Hippocampal formation (tissue), 2 donors: ENCODE data around the gene ZFHX3.

Experiments used
- DNase-seq, 2 donors: peaks; one replicate each; lab custom pipeline; 2025; lab: John Stamatoyannopoulos, UW

The ZFHX3 gene

GRCh38 chr16:73037845-73038570 is 9.9 kb downstream of the ZFHX3 start:
- no peak for DNase-seq

- DNase-seq = no peak
Observed at GRCh38 chr16:73037331-73037745, 10.6 kb downstream of the ZFHX3 start.

- no peak for DNase-seq
Observed at GRCh38 chr16:73036074-73036826, 11.7 kb downstream of the ZFHX3 start.

- DNase-seq = no peak
Observed at GRCh38 chr16:73034374-73034773, 13.6 kb downstream of the ZFHX3 start.

GRCh38 chr16:73033271-73033998 is 14.5 kb downstream of the ZFHX3 start:
- no peak for DNase-seq

DNA sequence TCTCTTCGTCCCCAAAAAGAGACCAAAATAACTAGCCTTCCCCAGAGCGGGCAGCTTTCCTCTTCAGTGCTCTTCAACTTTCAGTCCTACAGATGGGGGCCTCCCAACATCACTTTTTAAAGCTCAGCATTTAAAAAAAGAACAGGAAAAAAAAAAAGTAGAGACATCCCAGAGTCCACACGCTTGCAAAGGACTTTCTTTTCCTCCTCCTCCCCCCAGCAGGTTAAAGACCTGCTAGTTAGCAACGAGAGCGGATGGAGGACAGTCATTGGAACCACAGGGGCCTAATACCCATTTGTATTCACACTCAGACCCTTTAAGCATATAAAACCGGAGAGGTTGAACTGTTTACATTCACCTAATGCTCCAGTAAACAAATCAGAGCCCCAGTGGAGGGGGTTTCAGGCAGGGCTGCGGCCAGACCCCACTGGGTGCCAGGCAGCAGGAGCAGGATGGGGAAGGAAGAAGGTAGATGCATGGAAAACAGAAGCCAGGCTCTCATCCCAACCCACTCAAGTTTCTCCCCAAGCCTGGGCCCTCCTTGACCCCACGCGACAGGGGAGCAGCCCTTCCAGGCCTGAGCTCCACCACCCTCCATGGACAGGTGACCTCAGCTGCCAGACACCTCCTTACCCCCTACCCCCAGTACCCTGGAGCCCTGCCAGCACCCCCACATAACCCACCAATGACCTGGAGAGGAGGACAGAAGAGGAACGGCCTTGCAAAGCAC is 15.2 kb downstream of the ZFHX3 start:
- no peak for DNase-seq

DNA sequence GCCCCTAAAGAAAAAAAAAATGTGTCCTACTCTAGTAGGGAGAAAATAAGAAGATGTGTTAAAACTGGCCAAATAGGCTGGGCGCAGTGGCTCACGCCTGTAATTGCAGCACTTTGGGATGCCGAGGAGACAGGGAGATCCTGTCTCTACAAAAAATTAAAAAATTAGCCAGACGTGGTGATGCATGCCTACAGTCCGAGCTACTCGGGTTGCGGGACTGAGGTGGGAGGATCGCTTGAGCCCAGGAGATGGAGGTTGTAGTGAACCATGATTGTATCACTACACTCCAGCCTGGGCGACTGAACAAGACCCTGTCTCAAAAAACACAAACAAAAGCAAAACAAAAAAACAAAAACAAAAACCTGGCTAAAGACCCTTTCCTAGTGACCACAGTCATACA is 15.9 kb downstream of the ZFHX3 start:
- no peak for DNase-seq

GRCh38 chr16:73031155-73031866 is 16.6 kb downstream of the ZFHX3 start:
- no peak for DNase-seq

GRCh38 chr16:73028721-73029361 is 19.1 kb downstream of the ZFHX3 start:
- no peak for DNase-seq

- no peak for DNase-seq
Observed at GRCh38 chr16:73028263-73028662, 19.7 kb downstream of the ZFHX3 start.

DNA sequence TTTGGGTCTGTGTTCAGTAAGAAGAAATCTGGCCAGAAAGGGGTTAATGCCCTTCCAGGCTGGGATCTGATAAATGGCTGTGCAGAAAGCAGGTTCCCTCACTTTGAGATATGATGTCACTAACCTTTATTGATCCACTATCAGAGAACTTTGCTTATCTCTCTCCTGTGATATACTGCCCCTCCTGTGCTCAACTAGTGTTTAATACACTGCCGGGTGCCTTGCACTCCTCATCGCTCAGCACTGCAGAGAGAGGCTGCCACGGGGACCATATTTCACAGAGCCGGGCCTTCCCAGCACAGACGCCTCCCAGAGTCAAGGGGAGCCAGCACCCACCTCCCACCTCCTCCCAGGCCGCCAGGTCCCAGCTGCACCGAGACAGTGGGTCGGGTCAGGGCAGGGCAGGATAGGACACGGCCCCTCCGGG is 20.2 kb downstream of the ZFHX3 start:
- DNase-seq = no peak

GRCh38 chr16:73026754-73027684 is 20.9 kb downstream of the ZFHX3 start:
- no peak for DNase-seq

DNA sequence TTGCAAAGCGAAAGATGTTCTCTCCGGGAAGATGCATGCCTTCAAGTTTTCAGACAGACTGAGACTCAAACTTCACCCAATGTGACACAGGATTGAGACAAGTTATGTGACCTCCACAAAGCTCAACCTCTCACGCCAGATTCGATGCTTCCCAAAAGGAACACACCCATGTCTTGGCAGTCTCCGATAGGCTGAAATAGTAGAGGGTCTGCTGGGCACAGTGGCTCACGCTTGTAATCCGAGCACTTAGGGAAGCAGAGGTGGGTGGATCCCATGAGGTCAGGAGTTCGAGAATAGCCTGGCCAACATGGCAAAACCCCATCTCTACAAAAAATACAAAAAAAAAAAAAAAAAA is 22.1 kb downstream of the ZFHX3 start:
- no peak for DNase-seq

DNA sequence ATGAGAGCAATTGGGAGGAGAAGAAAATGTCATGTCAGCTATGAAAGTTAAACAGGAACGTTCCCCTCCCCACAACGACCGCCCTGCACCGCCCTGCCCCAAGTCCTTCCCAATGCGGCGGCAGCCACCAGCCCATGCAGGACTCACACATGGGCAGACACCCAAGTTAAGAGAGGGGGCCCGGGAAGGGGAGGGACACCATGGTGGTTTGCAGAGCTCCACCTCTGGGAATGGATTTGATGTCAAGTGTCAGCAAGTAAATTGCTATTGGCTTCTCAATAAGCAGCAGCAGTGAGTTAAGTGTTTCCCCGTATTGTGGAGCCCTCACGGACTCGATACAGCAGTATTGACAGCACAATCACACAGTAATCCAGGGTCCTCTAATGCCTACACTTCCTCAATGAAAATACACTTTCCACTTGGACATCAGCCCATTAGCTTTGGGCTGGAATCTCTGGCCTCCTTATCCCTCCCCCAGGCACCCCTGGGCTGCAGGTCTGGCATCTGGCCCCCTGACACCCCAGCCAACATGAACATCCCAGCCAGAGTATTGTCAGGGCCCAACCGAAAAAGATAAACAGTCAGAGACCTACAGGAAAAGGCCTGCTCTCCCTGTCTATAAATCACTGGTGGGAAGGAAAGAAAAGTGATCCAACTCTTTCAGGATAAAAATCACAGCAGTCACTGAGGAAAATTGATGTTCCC is 22.6 kb downstream of the ZFHX3 start:
- DNase-seq = no peak

- DNase-seq = no peak
Observed at GRCh38 chr16:73024571-73025105, 23.3 kb downstream of the ZFHX3 start.

DNA sequence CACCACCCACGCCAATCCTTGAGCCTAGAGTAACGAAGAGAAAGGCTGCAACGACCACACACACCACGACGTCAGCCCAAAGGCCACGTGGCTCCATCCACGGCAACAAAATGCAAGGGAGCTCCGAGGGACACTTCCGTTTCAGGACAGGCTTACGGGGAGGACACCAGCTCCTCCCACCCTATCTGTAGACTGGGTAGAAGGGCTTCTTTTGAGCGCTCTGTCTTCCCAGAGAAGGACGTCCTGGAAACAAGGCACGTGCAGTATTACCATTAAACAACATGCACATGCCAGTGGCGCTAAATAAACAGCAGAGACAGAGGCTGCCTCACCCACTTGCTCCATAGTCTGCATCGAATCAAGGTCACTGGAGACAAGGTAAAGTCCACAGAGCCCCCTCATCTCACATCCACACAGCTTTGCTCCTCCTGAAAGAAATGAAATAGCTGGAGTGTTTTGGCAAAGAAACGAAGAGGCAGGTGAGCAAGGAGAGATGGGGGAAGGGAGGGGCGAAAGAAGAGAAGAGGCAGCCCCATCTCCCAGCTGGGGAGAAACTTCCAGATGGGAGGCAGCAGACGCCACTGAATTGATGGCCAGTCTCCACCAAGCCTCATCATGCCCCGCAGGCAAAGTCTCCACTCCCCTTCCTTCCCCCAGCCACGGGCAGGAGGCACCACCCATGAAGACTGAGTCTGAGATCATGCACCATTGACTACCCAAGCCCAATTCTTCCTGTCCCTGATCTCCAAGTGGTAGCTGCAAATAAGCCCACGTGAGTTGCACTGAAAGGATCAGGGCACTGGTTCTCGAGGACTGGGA is 24.0 kb downstream of the ZFHX3 start:
- DNase-seq = no peak

DNA sequence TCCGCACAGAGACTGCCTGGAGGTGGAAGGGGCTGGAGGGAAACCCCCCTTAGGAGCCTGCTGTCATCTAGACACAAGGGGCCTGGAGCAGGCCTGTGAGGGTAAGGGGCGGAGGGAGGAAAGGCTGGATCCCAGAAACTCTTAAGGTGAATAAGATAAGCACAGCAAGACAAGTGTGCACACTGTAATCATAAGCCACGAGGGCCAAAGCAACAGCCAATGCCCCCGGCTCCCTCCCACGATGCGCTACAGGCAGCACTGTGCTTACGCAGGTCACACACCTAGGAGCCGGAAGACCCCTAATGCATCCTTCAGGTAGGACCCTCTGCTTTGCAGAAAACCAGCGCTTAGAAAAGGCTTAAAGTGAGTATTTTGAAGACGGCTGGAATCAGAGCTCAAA is 24.6 kb downstream of the ZFHX3 start:
- DNase-seq = no peak

GRCh38 chr16:73022534-73022933 is 25.4 kb downstream of the ZFHX3 start:
- no peak for DNase-seq
